ENCODE measurements around the gene C4A.
A peak's percentile ranks its signal among the peaks of the same experiment; 100 is the strongest.
"Not testable (repeated sequence)": the region's sequence is repeated elsewhere in the genome, so short reads cannot be mapped to it uniquely, and the experiment has no call there.

The C4A gene

GRCh38 chr6:31980998-31981397 lies 859 bp upstream of the C4A start:
- not testable (repeated sequence) for DNase-seq

- DNase-seq: not testable (repeated sequence)
Measured at GRCh38 chr6:31989363-31989762, 7.5 kb downstream of the C4A start.

GRCh38 chr6:31994421-31994820 lies 12.6 kb downstream of the C4A start:
- DNase-seq: not testable (repeated sequence)

GRCh38 chr6:31996385-31996784 lies 14.5 kb downstream of the C4A start:
- not testable (repeated sequence) for DNase-seq

GRCh38 chr6:32002546-32003268 lies 20.9 kb downstream of the C4A start:
- not testable (repeated sequence) for DNase-seq

GRCh38 chr6:32003301-32003700 lies 21.4 kb downstream of the C4A start:
- not testable (repeated sequence) for DNase-seq

GRCh38 chr6:32004393-32004792 lies 22.5 kb downstream of the C4A start:
- not testable (repeated sequence) for DNase-seq

- DNase-seq: peak in 1 of 2 experiments; percentile 41
Measured at GRCh38 chr6:32004864-32005537, 23.1 kb downstream of the C4A start.

GRCh38 chr6:32005538-32005880 lies 23.7 kb downstream of the C4A start:
- peak in 1 of 2 experiments; percentile 12 for DNase-seq

- DNase-seq: not testable (repeated sequence)
Measured at GRCh38 chr6:32005991-32006529, 24.2 kb downstream of the C4A start.

- not testable (repeated sequence) for DNase-seq
Measured at GRCh38 chr6:32007086-32007485, 25.2 kb downstream of the C4A start.

- DNase-seq: not testable (repeated sequence)
Measured at GRCh38 chr6:32008037-32008436, 26.2 kb downstream of the C4A start.

GRCh38 chr6:32008616-32009015 lies 26.8 kb downstream of the C4A start:
- DNase-seq: not testable (repeated sequence)

- not testable (repeated sequence) for DNase-seq
Measured at GRCh38 chr6:32009537-32009936, 27.7 kb downstream of the C4A start.

- not testable (repeated sequence) for DNase-seq
Measured at GRCh38 chr6:32010856-32011530, 29.1 kb downstream of the C4A start.

GRCh38 chr6:32012941-32013617 lies 31.2 kb downstream of the C4A start:
- DNase-seq: not testable (repeated sequence)

- DNase-seq: not testable (repeated sequence)
Measured at GRCh38 chr6:32013738-32014137, 31.9 kb downstream of the C4A start.

GRCh38 chr6:32014547-32014946 lies 32.7 kb downstream of the C4A start, which contains the start of gene C4B:
Gene C4B (plus strand): TSS chr6:32014795. CDS start chr6:32014846, 51 bp downstream.
- DNase-seq: not testable (repeated sequence)

GRCh38 chr6:32022100-32022499 lies 40.2 kb downstream of the C4A start:
- not testable (repeated sequence) for DNase-seq

GRCh38 chr6:32028631-32029030 lies 46.8 kb downstream of the C4A start:
- not testable (repeated sequence) for DNase-seq

- DNase-seq: not testable (repeated sequence)
Measured at GRCh38 chr6:32029553-32029952, 47.7 kb downstream of the C4A start.

GRCh38 chr6:32035283-32036013 lies 53.6 kb downstream of the C4A start:
- DNase-seq: not testable (repeated sequence)

Measured in NCI-H2081 (cell line).